ENCODE data around the gene IQGAP1.

The IQGAP1 gene

DNA sequence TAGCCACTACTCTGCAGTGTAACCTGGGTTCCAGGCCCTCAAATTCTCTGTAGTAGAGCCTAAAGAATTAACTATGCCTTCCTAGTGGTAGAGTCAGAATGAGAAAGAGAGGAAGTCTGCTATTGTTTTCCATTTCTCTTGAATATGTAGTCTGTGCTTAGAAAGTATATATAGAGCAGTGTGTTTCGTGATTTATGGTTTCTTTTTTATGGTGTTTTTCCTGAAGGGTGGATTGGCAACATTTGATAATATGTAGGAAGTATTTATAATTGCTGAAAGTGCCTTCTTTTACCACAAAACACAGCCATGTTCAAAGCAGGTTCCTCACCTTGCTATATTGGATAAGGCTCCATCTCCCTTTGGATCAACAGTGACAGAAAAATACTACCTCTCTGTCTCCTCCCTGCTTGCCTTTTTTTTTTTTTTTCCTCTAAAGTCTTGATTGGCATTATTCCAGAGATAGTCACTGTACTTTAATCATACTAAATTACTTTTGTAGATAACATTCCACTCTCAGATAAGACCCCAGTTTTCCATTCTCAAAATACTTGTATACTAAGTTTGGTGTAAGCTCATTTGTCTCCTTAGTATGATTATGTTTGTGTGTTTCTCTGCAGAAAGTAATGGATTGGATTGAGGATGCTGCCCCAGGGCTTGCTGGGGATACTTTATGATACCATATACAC, 47.8 kb downstream of the IQGAP1 start:
- peaks cover 85% of the 10 kb centered on the region for H3K36me3 ChIP-seq (ENCODE audit: low read depth)
- ATAC-seq (ENCODE audit: low read depth) (no peak; the same call in 2 of the 3 replicates), DNase-seq (ENCODE audit: low spot score) (no peak)
- peaks cover 19% of the 10 kb centered on the region for H3K4me1 ChIP-seq (ENCODE audit: insufficient read depth, poor library complexity, severe bottlenecking)
- TF ChIP-seq, protein P1, sequence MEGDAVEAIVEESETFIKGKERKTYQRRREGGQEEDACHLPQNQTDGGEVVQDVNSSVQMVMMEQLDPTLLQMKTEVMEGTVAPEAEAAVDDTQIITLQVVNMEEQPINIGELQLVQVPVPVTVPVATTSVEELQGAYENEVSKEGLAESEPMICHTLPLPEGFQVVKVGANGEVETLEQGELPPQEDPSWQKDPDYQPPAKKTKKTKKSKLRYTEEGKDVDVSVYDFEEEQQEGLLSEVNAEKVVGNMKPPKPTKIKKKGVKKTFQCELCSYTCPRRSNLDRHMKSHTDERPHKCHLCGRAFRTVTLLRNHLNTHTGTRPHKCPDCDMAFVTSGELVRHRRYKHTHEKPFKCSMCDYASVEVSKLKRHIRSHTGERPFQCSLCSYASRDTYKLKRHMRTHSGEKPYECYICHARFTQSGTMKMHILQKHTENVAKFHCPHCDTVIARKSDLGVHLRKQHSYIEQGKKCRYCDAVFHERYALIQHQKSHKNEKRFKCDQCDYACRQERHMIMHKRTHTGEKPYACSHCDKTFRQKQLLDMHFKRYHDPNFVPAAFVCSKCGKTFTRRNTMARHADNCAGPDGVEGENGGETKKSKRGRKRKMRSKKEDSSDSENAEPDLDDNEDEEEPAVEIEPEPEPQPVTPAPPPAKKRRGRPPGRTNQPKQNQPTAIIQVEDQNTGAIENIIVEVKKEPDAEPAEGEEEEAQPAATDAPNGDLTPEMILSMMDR (IDR thresholded peaks at IDR 0.05; ENCODE audit: poor library complexity, severe bottlenecking), result no peak
- no peaks in the 10 kb centered on the region for H3K9me3 ChIP-seq (ENCODE audit: severe bottlenecking)
- no peak overlapping the region for H3K27ac ChIP-seq (ENCODE audit: poor library complexity, severe bottlenecking)
- no peak overlapping the region for H3K4me3 ChIP-seq (ENCODE audit: severe bottlenecking)
- H3K27me3 ChIP-seq (ENCODE audit: insufficient read depth, poor library complexity, severe bottlenecking), result no peaks in the 10 kb centered on the region

- Histone ChIP-seq H3K4me3 (ENCODE audit: severe bottlenecking) (no peak overlapping the region), H3K9me3 (ENCODE audit: severe bottlenecking) (no peaks in the 10 kb centered on the region), H3K36me3 (ENCODE audit: low read depth) (peaks cover 88% of the 10 kb centered on the region), H3K4me1 (ENCODE audit: insufficient read depth, poor library complexity, severe bottlenecking) (peaks cover 11% of the 10 kb centered on the region), H3K27me3 (ENCODE audit: insufficient read depth, poor library complexity, severe bottlenecking) (no peaks in the 10 kb centered on the region), H3K27ac (ENCODE audit: poor library complexity, severe bottlenecking) (no peak overlapping the region)
- TF ChIP-seq, protein P1 (IDR thresholded peaks at IDR 0.05; ENCODE audit: poor library complexity, severe bottlenecking), result no peak
- DNase-seq (ENCODE audit: low spot score) (no peak), ATAC-seq (ENCODE audit: low read depth) (no peak)
These were observed 48.9 kb downstream of the IQGAP1 start for GRCh38 chr15:90436952-90437351.

DNA sequence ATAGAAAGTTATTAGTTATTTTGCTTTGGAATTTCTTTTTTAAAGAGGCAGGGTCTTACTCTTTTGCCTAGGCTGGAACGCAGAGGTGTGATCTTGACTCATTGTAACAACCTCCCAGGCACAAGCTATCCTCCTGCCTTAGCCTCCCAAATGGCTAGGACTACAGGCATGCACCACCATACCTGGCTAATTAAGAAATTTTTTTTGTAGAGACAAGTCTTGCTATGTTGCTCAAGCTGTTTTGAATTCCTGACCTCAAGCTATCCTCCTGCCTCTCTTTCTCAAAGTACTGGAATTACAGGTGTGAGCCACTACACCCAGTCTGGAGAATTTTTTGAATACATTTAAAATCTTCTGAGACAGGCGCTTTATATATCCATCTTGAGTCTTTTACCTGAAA, 49.5 kb downstream of the IQGAP1 start:
- peaks cover 92% of the 10 kb centered on the region for H3K36me3 ChIP-seq (ENCODE audit: low read depth)
- H3K27me3 ChIP-seq (ENCODE audit: insufficient read depth, poor library complexity, severe bottlenecking), result no peaks in the 10 kb centered on the region
- H3K9me3 ChIP-seq (ENCODE audit: severe bottlenecking), result no peaks in the 10 kb centered on the region
- ATAC-seq (ENCODE audit: low read depth) (no peak), DNase-seq (ENCODE audit: low spot score) (no peak)
- H3K27ac ChIP-seq (ENCODE audit: poor library complexity, severe bottlenecking), result no peak overlapping the region
- no peak overlapping the region for H3K4me3 ChIP-seq (ENCODE audit: severe bottlenecking)
- H3K4me1 ChIP-seq (ENCODE audit: insufficient read depth, poor library complexity, severe bottlenecking), result peaks cover 5% of the 10 kb centered on the region
- TF ChIP-seq, protein P1 (IDR thresholded peaks at IDR 0.05; ENCODE audit: poor library complexity, severe bottlenecking), result no peak

- Histone ChIP-seq H3K27ac (ENCODE audit: poor library complexity, severe bottlenecking) (no peak overlapping the region), H3K36me3 (ENCODE audit: low read depth) (peaks cover 92% of the 10 kb centered on the region), H3K27me3 (ENCODE audit: insufficient read depth, poor library complexity, severe bottlenecking) (no peaks in the 10 kb centered on the region), H3K9me3 (ENCODE audit: severe bottlenecking) (no peaks in the 10 kb centered on the region), H3K4me3 (ENCODE audit: severe bottlenecking) (no peak overlapping the region), H3K4me1 (ENCODE audit: insufficient read depth, poor library complexity, severe bottlenecking) (no peaks in the 10 kb centered on the region)
- no peak for ATAC-seq (ENCODE audit: low read depth)
- DNase-seq (ENCODE audit: low spot score), result no peak
- TF ChIP-seq, protein P1 (IDR thresholded peaks at IDR 0.05; ENCODE audit: poor library complexity, severe bottlenecking), result no peak
These were observed 51.9 kb downstream of the IQGAP1 start for GRCh38 chr15:90439946-90440345.

DNA sequence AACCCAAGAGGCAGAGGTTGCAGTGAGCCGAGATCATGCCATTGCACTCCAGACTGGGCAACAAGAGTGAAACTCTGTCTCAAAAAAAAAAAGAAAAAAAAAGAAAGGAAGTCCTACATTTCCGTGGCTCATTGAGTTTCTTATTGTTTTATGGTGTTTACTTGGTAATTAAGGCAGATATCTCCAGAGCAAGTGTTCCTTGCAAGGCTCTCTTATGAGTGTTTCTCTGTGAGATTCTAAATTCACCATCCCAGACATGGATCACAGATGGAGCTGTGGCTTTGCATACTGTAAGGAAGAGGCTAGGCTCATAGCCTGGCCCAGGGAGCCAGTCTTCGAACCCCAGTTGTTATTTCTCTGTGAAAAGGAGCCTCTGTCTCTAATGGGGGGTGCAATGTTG, 53.0 kb downstream of the IQGAP1 start:
- no peak overlapping the region for H3K4me3 ChIP-seq (ENCODE audit: severe bottlenecking)
- H3K36me3 ChIP-seq (ENCODE audit: low read depth), result peaks cover 97% of the 10 kb centered on the region

More for the DNA sequence above, 53.0 kb downstream of the IQGAP1 start:
- Histone ChIP-seq H3K27ac (ENCODE audit: poor library complexity, severe bottlenecking) (no peak overlapping the region), H3K4me1 (ENCODE audit: insufficient read depth, poor library complexity, severe bottlenecking) (no peaks in the 10 kb centered on the region), H3K27me3 (ENCODE audit: insufficient read depth, poor library complexity, severe bottlenecking) (no peaks in the 10 kb centered on the region), H3K9me3 (ENCODE audit: severe bottlenecking) (no peaks in the 10 kb centered on the region)
- ATAC-seq (ENCODE audit: low read depth) (no peak), DNase-seq (ENCODE audit: low spot score) (no peak)
- TF ChIP-seq, protein P1 (IDR thresholded peaks at IDR 0.05; ENCODE audit: poor library complexity, severe bottlenecking), result no peak

All from RWPE2 (cell line).